HepG2 (cell line): Measurements from ENCODE around the gene PRIMA1. TPM values are rescaled to one million over a fixed set of nuclear protein-coding genes. Genes with fewer than 3 reads are reported as not detected.
A peak's percentile ranks its signal among the peaks of the same experiment; 100 is the strongest.

ENCODE experiments used
- ARNT2 ChIP-seq: sonication (generic); formaldehyde crosslinking; IDR thresholded peaks from 2 replicates; pipeline ENCODE4 v1.8.0; 2022; ENCODE audit warnings: mild to moderate bottlenecking, low read depth, missing genetic modification reagents, moderate library complexity
- ELF1 ChIP-seq: sonication (generic); formaldehyde crosslinking; IDR thresholded peaks from 2 replicates; pipeline ENCODE4 v1.4.0; 2020; ENCODE audit warnings: missing genetic modification reagents
- HES4 ChIP-seq: sonication (generic); formaldehyde crosslinking; IDR thresholded peaks from 2 replicates; pipeline ENCODE4 v1.9.0; 2021; ENCODE audit warnings: mild to moderate bottlenecking, missing genetic modification reagents, borderline replicate concordance
- HNF1A ChIP-seq, 2 experiments: sonication (generic) in 1 of 2; formaldehyde crosslinking in 1 of 2; IDR thresholded peaks; 2 replicates each; pipeline versions ENCODE4 v1.4.0 to v1.6.1; 2016 to 2020; ENCODE audit warnings: borderline replicate concordance in 1 of 2, low read depth in 1 of 2, mild to moderate bottlenecking in 1 of 2, missing genetic modification reagents in 1 of 2
- HNF1B ChIP-seq: sonication (generic); formaldehyde crosslinking; IDR thresholded peaks from 2 replicates; pipeline ENCODE4 v1.5.1; 2020; ENCODE audit warnings: mild to moderate bottlenecking, moderate library complexity, missing genetic modification reagents
- IRF1 ChIP-seq: sonication (generic); formaldehyde crosslinking; IDR thresholded peaks from 2 replicates; pipeline ENCODE4 v1.4.0; 2020; ENCODE audit warnings: low read depth, mild to moderate bottlenecking, missing genetic modification reagents
- ISX ChIP-seq: sonication (generic); formaldehyde crosslinking; conservative IDR thresholded peaks from 2 replicates; pipeline ENCODE4 v1.5.0; 2020; ENCODE audit warnings: missing genetic modification reagents
- KDM2A ChIP-seq: sonication (generic); formaldehyde crosslinking; IDR thresholded peaks from 2 replicates; pipeline ENCODE4 v1.4.0; 2020; ENCODE audit warnings: low read depth, missing genetic modification reagents, borderline replicate concordance
- KLF13 ChIP-seq: sonication (generic); formaldehyde crosslinking; IDR thresholded peaks from 2 replicates; pipeline ENCODE4 v1.4.0; 2020; ENCODE audit warnings: mild to moderate bottlenecking, missing genetic modification reagents
- MBD4 ChIP-seq: IDR thresholded peaks from 2 replicates; pipeline ENCODE4 v1.6.1; 2012; ENCODE audit warnings: low read length, inconsistent platforms, borderline replicate concordance
- SSRP1 ChIP-seq: IDR thresholded peaks from 2 replicates; pipeline ENCODE4 v1.6.1; 2016; ENCODE audit warnings: control low read depth
- TRAFD1 ChIP-seq: sonication (generic); formaldehyde crosslinking; IDR thresholded peaks from 2 replicates; pipeline ENCODE4 v1.5.1; 2020; ENCODE audit warnings: missing genetic modification reagents, mild to moderate bottlenecking, borderline replicate concordance
- TRIM22 ChIP-seq: fragments of 450-650 bp; IDR thresholded peaks from 2 replicates; pipeline ENCODE4 v1.6.1; 2017
- TSC22D2 ChIP-seq: sonication (generic); formaldehyde crosslinking; IDR thresholded peaks from 2 replicates; pipeline ENCODE4 v1.5.1; 2020; ENCODE audit warnings: missing genetic modification reagents, mild to moderate bottlenecking, borderline replicate concordance
- YEATS2 ChIP-seq: sonication (generic); formaldehyde crosslinking; IDR thresholded peaks from 2 replicates; pipeline ENCODE4 v1.4.0; 2020; ENCODE audit warnings: missing genetic modification reagents, borderline replicate concordance
- ZBTB34 ChIP-seq: sonication (generic); formaldehyde crosslinking; IDR thresholded peaks from 2 replicates; pipeline ENCODE4 v1.8.0; 2022; ENCODE audit warnings: mild to moderate bottlenecking, missing genetic modification reagents
- ZNF121 ChIP-seq: sonication (generic); formaldehyde crosslinking; IDR thresholded peaks from 2 replicates; pipeline ENCODE4 v1.5.0; 2020; ENCODE audit warnings: mild to moderate bottlenecking, missing genetic modification reagents
- ZNF264 ChIP-seq: sonication (generic); formaldehyde crosslinking; IDR thresholded peaks from 2 replicates; pipeline ENCODE4 v1.4.0; 2020; ENCODE audit warnings: missing genetic modification reagents
- ZNF501 ChIP-seq: sonication (generic); formaldehyde crosslinking; IDR thresholded peaks from 2 replicates; pipeline ENCODE4 v1.5.1; 2020; ENCODE audit warnings: mild to moderate bottlenecking, moderate library complexity, missing genetic modification reagents
- polyA plus RNA-seq, 8 experiments: library from polyadenylated mRNA; depleted of rRNA in 3 of 8; stranded (reverse) in 7 of 8; unstranded in 1 of 8; fragments of >200 nt; fragmentation: Illumina TruSeq in 4 of 8; extraction: Trizol in 4 of 8; gene quantifications; 2 replicates each; pipeline versions ENCODE4 v1.2.1 to v1.2.3, GENCODE V29; 2011 to 2016; ENCODE audit warnings: low read depth in 4 of 8, missing spikeins in 1 of 8, mixed read lengths in 1 of 8; ENCODE audit not compliant: insufficient read depth in 1 of 8
- total RNA-seq, 5 experiments: library from RNA; depleted of rRNA; stranded (reverse); fragments of >200 nt; fragmentation: Illumina TruSeq; extraction: Trizol; gene quantifications; 2 replicates each; pipeline ENCODE4 v1.2.3, GENCODE V29; 2016; ENCODE audit warnings: low read depth in 1 of 5

Gene PRIMA1
- total and polyA plus RNA-seq, 2 of the 13 experiments (the other 11 are each of a cell fraction or from before 2014, with no cell fraction given), result 2.4 to 3.2 TPM

GRCh38 chr14:93778453-93778852, 9.8 kb downstream of the PRIMA1 start (continued):
- TF ChIP-seq ZBTB34 (CRISPR knock-in tag), result peak; percentile 92
- TF ChIP-seq HNF1B (CRISPR knock-in tag), result no peak
- no peak for TF ChIP-seq TRIM22
- TF ChIP-seq TRAFD1 (CRISPR knock-in tag), result no peak
- TF ChIP-seq HES4 (CRISPR knock-in tag), result no peak
- no peak for TF ChIP-seq KLF13 (CRISPR knock-in tag)
- no peak for TF ChIP-seq TSC22D2 (CRISPR knock-in tag)
- TF ChIP-seq ZNF121, result no peak
- no peak for TF ChIP-seq MBD4
- no peak for TF ChIP-seq HNF1A (IDR thresholded peaks at IDR 0.05; ENCODE audit: low read depth)
- no peak; the same call in 1 of the 2 replicates for TF ChIP-seq HNF1A (CRISPR knock-in tag; IDR thresholded peaks at IDR 0.05; ENCODE audit: borderline replicate concordance)
- peak; percentile 49; the same call in 1 of the 2 replicates for TF ChIP-seq ZNF264
- TF ChIP-seq ELF1, result 0 out of 2 replicates have a peak, but pooled peaks have one; percentile 28
- TF ChIP-seq YEATS2, result no peak
- TF ChIP-seq ZNF501 (CRISPR knock-in tag), result no peak
- TF ChIP-seq IRF1 (CRISPR knock-in tag), result no peak
- TF ChIP-seq SSRP1, result no peak
- TF ChIP-seq ISX (CRISPR knock-in tag), result no peak
- TF ChIP-seq KDM2A (CRISPR knock-in tag), result no peak
- no peak for TF ChIP-seq ARNT2 (CRISPR knock-in tag)
